Mesenchymal stem cell (in vitro differentiated cells and primary cell): ENCODE data around the gene CRYBG1.

Experiments
- DNase-seq: peaks from one replicate; pipeline ENCODE4 v3.0.0-alpha.2; 2013
- H2AFZ ChIP-seq: one replicate; pipeline ENCODE4 v1.6.1; 2013; ENCODE audit warnings: low read depth, mild to moderate bottlenecking, control low read depth, inconsistent platforms, low read length, moderate library complexity
- H2AK5ac ChIP-seq: 2 replicates; pipeline ENCODE4 v1.6.1; 2013; ENCODE audit warnings: low read length, moderate library complexity, mild to moderate bottlenecking, inconsistent platforms; ENCODE audit not compliant: severe bottlenecking
- H2BK120ac ChIP-seq: one replicate; pipeline ENCODE4 v1.6.1; 2013; ENCODE audit warnings: low read depth, mild to moderate bottlenecking, inconsistent platforms, low read length, moderate library complexity
- H2BK12ac ChIP-seq, 2 experiments: one replicate each; pipeline ENCODE4 v1.6.1; 2013; ENCODE audit warnings: inconsistent platforms in 2 of 2, low read length in 2 of 2, mild to moderate bottlenecking in 2 of 2, moderate library complexity in 2 of 2, control low read depth in 1 of 2
- H2BK15ac ChIP-seq: one replicate; pipeline ENCODE4 v1.6.1; 2013; ENCODE audit warnings: mild to moderate bottlenecking, low read depth, inconsistent platforms; ENCODE audit not compliant: poor library complexity, severe bottlenecking
- H2BK5ac ChIP-seq: 2 replicates; pipeline ENCODE4 v1.6.1; 2013; ENCODE audit warnings: low read depth, mild to moderate bottlenecking, low read length, control low read depth, inconsistent platforms; ENCODE audit not compliant: poor library complexity, severe bottlenecking
- H3K14ac ChIP-seq, 2 experiments: one replicate each; pipeline ENCODE4 v1.6.1; 2013; ENCODE audit warnings: inconsistent platforms in 2 of 2, low read length in 2 of 2, control low read depth in 1 of 2, mild to moderate bottlenecking in 1 of 2, moderate library complexity in 1 of 2
- H3K18ac ChIP-seq, 2 experiments: one replicate each; pipeline ENCODE4 v1.6.1; 2013; ENCODE audit warnings: inconsistent platforms in 2 of 2, low read length in 2 of 2, control low read depth in 1 of 2, low read depth in 1 of 2, mild to moderate bottlenecking in 1 of 2
- H3K23ac ChIP-seq, 2 experiments: one replicate each; pipeline ENCODE4 v1.6.1; 2013; ENCODE audit warnings: inconsistent platforms in 2 of 2, low read length in 2 of 2, mild to moderate bottlenecking in 2 of 2, moderate library complexity in 2 of 2, control low read depth in 1 of 2
- H3K27ac ChIP-seq: 2 replicates; pipeline ENCODE4 v1.5.1; 2013; ENCODE audit warnings: mild to moderate bottlenecking, moderate library complexity, low read length, control low read depth, inconsistent platforms; ENCODE audit not compliant: poor library complexity, severe bottlenecking
- H3K27me3 ChIP-seq, 2 experiments: 2 replicates each; pipeline versions ENCODE4 v1.6.1 to v1.7.0; 2013; ENCODE audit warnings: low read length in 2 of 2, mild to moderate bottlenecking in 2 of 2, moderate library complexity in 2 of 2, control low read depth in 1 of 2, inconsistent platforms in 1 of 2; ENCODE audit not compliant: control insufficient read depth in 1 of 2, insufficient read depth in 1 of 2
- H3K36me3 ChIP-seq, 2 experiments: 2 replicates each; pipeline versions ENCODE4 v1.6.1 to v1.7.0; 2013; ENCODE audit warnings: low read length in 2 of 2, control low read depth in 1 of 2, inconsistent platforms in 1 of 2, low read depth in 1 of 2, mild to moderate bottlenecking in 1 of 2; ENCODE audit not compliant: insufficient read depth in 2 of 2, control insufficient read depth in 1 of 2
- H3K4ac ChIP-seq, 2 experiments: one replicate each; pipeline ENCODE4 v1.6.1; 2013; ENCODE audit warnings: inconsistent platforms in 2 of 2, low read length in 2 of 2, mild to moderate bottlenecking in 2 of 2, moderate library complexity in 2 of 2, control low read depth in 1 of 2, low read depth in 1 of 2
- H3K4me1 ChIP-seq: 2 replicates; pipeline ENCODE4 v1.6.1; 2013; ENCODE audit warnings: low read depth, low read length, control low read depth; ENCODE audit not compliant: control insufficient read depth, insufficient read depth
- H3K4me2 ChIP-seq: 2 replicates; pipeline ENCODE4 v1.6.1; 2013; ENCODE audit warnings: low read length, mild to moderate bottlenecking, inconsistent platforms; ENCODE audit not compliant: poor library complexity, severe bottlenecking
- H3K4me3 ChIP-seq, 2 experiments: 2 replicates each; pipeline versions ENCODE4 v1.5.1 to v1.7.0; 2013; ENCODE audit warnings: low read length in 2 of 2, mild to moderate bottlenecking in 2 of 2, control low read depth in 1 of 2, low read depth in 1 of 2; ENCODE audit not compliant: insufficient read depth in 1 of 2
- H3K79me1 ChIP-seq: replicated peaks from 2 replicates; pipeline ENCODE4 v1.6.1; 2013; ENCODE audit warnings: mild to moderate bottlenecking, control low read depth, low read length, inconsistent platforms; ENCODE audit not compliant: poor library complexity, severe bottlenecking
- H3K9ac ChIP-seq: 2 replicates; pipeline ENCODE4 v1.7.0; 2013; ENCODE audit warnings: mild to moderate bottlenecking, low read length, moderate library complexity
- H3K9me3 ChIP-seq: 2 replicates; pipeline ENCODE4 v1.7.0; 2013; ENCODE audit warnings: mild to moderate bottlenecking, low read length; ENCODE audit not compliant: control insufficient read depth
- H4K8ac ChIP-seq: one replicate; pipeline ENCODE4 v1.6.1; 2013; ENCODE audit warnings: inconsistent platforms, mild to moderate bottlenecking, low read length, moderate library complexity
- H4K91ac ChIP-seq: one replicate; pipeline ENCODE4 v1.6.1; 2013; ENCODE audit warnings: mild to moderate bottlenecking, low read length, inconsistent platforms
- WGBS: methylation state at CpG from one replicate; pipeline ENCODE4 v1.1.7; 2013; ENCODE audit warnings: mixed read lengths; 5-methylcytosine and 5-hydroxymethylcytosine counted together

Gene CRYBG1

DNA sequence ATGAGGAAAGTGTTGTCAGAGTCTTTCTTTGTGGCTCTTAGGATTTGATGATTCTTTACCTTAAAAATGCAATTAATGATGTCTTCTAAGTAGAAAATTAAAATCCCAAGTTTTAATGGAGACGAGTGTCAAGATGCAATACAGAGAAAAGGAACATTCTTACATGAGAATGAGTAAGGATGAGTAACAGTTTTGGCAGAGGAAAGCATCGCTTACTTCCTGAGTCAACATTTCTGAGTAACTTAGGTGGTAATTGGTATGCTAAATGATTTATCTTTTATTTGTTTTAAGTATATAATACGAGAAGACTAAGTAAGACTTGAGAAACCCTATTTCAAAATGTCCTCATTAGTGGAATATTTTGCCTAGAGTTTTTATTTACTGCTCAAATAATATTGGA lies 167.5 kb downstream of the CRYBG1 start:
- no peak overlapping the region for H3K4me2 ChIP-seq
- no peaks in the 10 kb centered on the region for H3K9me3 ChIP-seq
- H3K4ac ChIP-seq, result no peak overlapping the region
- no peaks in the 10 kb centered on the region for H3K27me3 ChIP-seq
- no peak overlapping the region for H2BK5ac ChIP-seq
- H4K8ac ChIP-seq, result no peak overlapping the region
- peaks cover 0 to 33% of the 10 kb centered on the region in 2 experiments for H3K36me3 ChIP-seq
- H3K4me1 ChIP-seq, result peaks cover 2% of the 10 kb centered on the region
- H3K4me3 ChIP-seq, result peak overlapping the region in 1 of 2 experiments; percentile 23
- H3K9ac ChIP-seq, result peak overlapping the region; percentile 76
- no peak overlapping the region for H2BK12ac ChIP-seq
- no peak overlapping the region for H2BK120ac ChIP-seq
- H3K27ac ChIP-seq, result peak overlapping the region; percentile 27
- no peak overlapping the region for H4K91ac ChIP-seq
- DNase-seq, result peak; percentile 84
- 0% methylated on average over 2 of the region's 3 CpGs for WGBS
- H3K79me1 ChIP-seq, result no peaks in the 10 kb centered on the region
- H2BK15ac ChIP-seq, result no peak overlapping the region
- no peak overlapping the region for H3K23ac ChIP-seq
- no peak overlapping the region for H2AFZ ChIP-seq
- no peak overlapping the region for H3K18ac ChIP-seq
- H3K14ac ChIP-seq, result no peak overlapping the region
- H2AK5ac ChIP-seq, result no peak overlapping the region

DNA sequence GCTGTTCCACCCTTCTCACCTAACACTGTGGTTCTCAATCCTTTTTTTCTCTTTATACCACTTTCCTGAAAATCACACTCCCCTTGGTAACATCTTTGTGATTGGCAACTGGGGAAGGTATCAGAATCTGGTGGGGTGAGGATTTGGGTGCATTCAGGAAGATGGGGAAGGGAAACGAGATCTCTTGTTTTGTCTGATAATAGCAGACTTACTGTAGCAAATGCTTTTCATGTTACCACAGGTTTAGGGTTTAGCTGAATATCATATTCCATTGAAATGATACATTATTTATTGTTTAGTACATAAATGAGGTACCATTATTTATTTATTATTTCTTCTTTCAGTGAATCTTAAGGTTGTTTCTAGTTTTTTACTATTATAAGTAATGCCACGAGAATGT lies 168.0 kb downstream of the CRYBG1 start:
- Histone ChIP-seq H3K14ac (no peak overlapping the region), H3K23ac (no peak overlapping the region), H3K4me1 (peaks cover 2% of the 10 kb centered on the region), H2BK12ac (no peak overlapping the region), H2BK15ac (no peak overlapping the region), H3K27me3 (no peaks in the 10 kb centered on the region), H3K18ac (peak overlapping the region in 1 of 2 experiments; percentile 52), H3K79me1 (no peaks in the 10 kb centered on the region), H3K4me3 (peak overlapping the region in 1 of 2 experiments; percentile 23), H2BK120ac (no peak overlapping the region), H3K9ac (peak overlapping the region; percentile 76), H2AK5ac (no peak overlapping the region), H3K9me3 (no peaks in the 10 kb centered on the region), H2AFZ (no peak overlapping the region), H3K4me2 (no peak overlapping the region), H2BK5ac (no peak overlapping the region), H4K8ac (no peak overlapping the region), H3K27ac (peak overlapping the region; percentile 27), H4K91ac (peak overlapping the region; percentile 68), H3K4ac (no peak overlapping the region), H3K36me3 (peaks cover 0 to 39% of the 10 kb centered on the region in 2 experiments)
- no CpG with 5 or more reads among the region's 2 CpGs for WGBS
- DNase-seq, result no peak

DNA sequence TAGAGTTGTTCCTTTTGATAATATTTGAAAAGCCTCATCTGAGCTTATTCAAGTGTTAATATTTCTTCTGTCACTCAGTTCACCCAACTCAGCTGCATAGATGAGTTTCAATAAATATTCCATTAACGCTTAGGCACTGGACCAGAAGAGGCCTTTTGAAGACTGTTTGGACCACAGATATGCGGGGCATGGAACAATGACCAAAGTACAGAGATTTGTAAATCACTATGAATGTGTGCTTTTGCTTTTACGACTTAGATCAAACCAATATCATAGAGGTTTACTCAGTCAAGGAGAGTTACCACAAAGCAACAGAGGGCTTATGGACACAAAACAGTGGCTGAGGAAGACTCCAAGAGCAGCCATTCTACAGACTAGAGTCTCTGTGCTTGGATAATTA lies 168.9 kb downstream of the CRYBG1 start:
- no peak overlapping the region for H3K4me3 ChIP-seq
- peak overlapping the region in 1 of 2 experiments; percentile 12 for H3K18ac ChIP-seq
- 97% methylated on average over 3 of the region's 3 CpGs for WGBS
- no peak overlapping the region for H2AK5ac ChIP-seq
- peaks cover 2% of the 10 kb centered on the region for H3K4me1 ChIP-seq
- H3K23ac ChIP-seq, result no peak overlapping the region
- no peaks in the 10 kb centered on the region for H3K27me3 ChIP-seq
- H4K8ac ChIP-seq, result no peak overlapping the region
- peak overlapping the region; percentile 23 for H3K27ac ChIP-seq
- H4K91ac ChIP-seq, result no peak overlapping the region
- peak overlapping the region; percentile 57 for H3K9ac ChIP-seq
- H2BK5ac ChIP-seq, result no peak overlapping the region
- no peak overlapping the region for H2BK12ac ChIP-seq
- H3K79me1 ChIP-seq, result no peaks in the 10 kb centered on the region
- no peak overlapping the region for H3K4me2 ChIP-seq
- H3K14ac ChIP-seq, result no peak overlapping the region
- no peak overlapping the region for H2BK15ac ChIP-seq
- peaks cover 0 to 48% of the 10 kb centered on the region in 2 experiments for H3K36me3 ChIP-seq
- H2AFZ ChIP-seq, result no peak overlapping the region
- no peak overlapping the region for H2BK120ac ChIP-seq
- DNase-seq, result no peak
- no peak overlapping the region for H3K4ac ChIP-seq
- H3K9me3 ChIP-seq, result no peaks in the 10 kb centered on the region

DNA sequence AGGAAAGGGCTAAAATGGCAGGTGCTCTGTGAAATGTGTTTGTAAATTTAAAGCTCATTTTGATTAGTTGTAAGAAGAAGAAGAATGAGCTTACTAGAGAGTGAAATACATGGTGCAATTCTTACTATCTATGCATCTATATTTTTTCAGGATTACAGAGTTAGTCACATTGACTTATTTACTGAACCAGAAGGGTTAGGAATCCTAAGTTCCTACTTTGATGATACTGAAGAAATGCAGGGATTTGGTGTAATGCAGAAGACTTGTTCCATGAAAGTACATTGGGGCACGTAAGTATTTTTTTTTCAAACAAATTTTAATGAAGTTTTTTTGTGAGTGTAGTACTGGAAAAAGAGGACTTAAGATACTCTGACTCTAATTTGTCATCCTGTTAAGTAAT lies 169.5 kb downstream of the CRYBG1 start:
- H3K18ac ChIP-seq, result no peak overlapping the region
- no peak overlapping the region for H4K8ac ChIP-seq
- H2BK12ac ChIP-seq, result no peak overlapping the region
- no peak overlapping the region for H2BK120ac ChIP-seq
- peaks cover 2% of the 10 kb centered on the region for H3K4me1 ChIP-seq
- peaks cover 0 to 54% of the 10 kb centered on the region in 2 experiments for H3K36me3 ChIP-seq
- H3K9ac ChIP-seq, result peak overlapping the region; percentile 57
- H3K9me3 ChIP-seq, result no peaks in the 10 kb centered on the region
- H4K91ac ChIP-seq, result no peak overlapping the region
- no peak overlapping the region for H2BK15ac ChIP-seq
- no peak overlapping the region for H2AFZ ChIP-seq
- no peak overlapping the region for H2AK5ac ChIP-seq
- WGBS, result 83% methylated on average over 1 of the region's 1 CpG
- no peak overlapping the region for H2BK5ac ChIP-seq
- H3K14ac ChIP-seq, result no peak overlapping the region
- H3K79me1 ChIP-seq, result no peaks in the 10 kb centered on the region
- H3K4me2 ChIP-seq, result no peak overlapping the region
- no peak overlapping the region for H3K23ac ChIP-seq
- no peak overlapping the region for H3K4ac ChIP-seq
- no peak for DNase-seq
- no peak overlapping the region for H3K4me3 ChIP-seq
- no peaks in the 10 kb centered on the region for H3K27me3 ChIP-seq
- H3K27ac ChIP-seq, result no peak overlapping the region
